ENCODE results near the gene CFB.
"Not testable (repeated sequence)": the region's sequence is repeated elsewhere in the genome, so short reads cannot be mapped to it uniquely, and the experiment has no call there.

Gene CFB

GRCh38 chr6:31915351-31915750 lies 30.5 kb upstream of the CFB start:
- no peak for DNase-seq

- DNase-seq, result no peak
Measured at GRCh38 chr6:31915756-31916155, 30.1 kb upstream of the CFB start.

DNA sequence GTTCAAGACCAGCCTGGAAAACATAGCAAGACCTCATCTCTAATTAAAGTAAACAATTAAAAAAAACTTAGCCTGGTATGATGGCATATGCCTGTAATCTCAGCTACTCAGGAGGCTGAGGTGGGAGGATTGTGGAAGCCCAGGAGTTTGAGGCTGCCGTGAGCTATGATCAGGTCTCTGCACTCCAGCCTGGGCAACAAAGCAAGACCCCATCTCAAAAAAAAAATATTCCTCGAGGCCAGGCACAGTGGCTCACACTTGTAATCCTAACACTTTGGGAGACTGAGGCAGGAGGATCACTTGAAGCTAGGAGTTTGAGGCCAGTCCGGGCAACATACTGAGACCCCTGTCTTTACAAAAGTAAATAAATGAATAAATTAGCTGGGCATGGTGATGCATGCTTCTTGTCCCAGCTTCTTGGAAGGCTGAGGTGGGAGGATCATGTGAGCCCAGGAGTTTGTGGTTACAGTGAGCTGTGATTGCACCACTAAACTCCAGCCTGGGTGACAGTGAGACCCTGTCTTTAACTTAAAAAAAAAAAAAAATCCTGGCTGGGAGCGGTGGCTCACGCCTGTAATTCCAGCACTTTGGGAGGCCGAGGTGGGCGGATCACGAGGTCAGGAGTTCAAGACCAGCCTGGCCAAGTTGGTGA lies 27.7 kb upstream of the CFB start:
- DNase-seq, result no peak

DNA sequence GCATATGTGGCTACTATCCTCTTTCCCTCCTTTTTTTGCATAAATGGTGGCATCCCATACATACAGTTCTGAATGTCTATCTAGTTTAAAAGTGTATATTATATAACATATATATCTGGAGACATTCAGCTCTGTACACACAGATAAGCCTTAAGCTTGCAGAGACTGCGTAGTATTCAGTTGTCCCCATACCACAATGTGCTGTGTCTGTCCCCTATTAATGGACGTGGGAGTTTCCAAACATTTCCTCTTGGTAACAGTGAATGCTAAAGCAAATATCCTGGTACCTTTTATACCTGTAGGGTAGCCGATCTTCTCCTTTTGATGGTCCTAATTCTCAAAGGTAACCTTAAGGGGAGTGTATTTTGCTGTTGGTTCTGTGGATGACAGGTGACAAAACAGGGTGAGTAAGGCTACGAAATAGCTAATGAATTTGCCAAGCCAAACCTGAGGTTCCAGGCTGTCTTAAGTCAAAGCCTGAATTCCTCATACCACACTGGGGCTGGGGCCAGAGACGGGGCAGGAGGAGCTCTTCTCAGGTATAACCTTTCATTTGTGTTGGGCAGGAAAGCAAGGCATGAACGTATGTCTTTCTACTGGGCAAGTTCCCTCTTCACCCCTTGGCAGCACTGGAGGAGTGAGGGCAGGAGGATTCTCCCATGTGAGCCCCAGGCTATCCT lies 26.1 kb upstream of the CFB start:
- DNase-seq, result no peak

- DNase-seq, result no peak
Measured at GRCh38 chr6:31920811-31921210, 25.1 kb upstream of the CFB start.

GRCh38 chr6:31922942-31923341 lies 23.0 kb upstream of the CFB start:
- DNase-seq, result peak; percentile 13

DNA sequence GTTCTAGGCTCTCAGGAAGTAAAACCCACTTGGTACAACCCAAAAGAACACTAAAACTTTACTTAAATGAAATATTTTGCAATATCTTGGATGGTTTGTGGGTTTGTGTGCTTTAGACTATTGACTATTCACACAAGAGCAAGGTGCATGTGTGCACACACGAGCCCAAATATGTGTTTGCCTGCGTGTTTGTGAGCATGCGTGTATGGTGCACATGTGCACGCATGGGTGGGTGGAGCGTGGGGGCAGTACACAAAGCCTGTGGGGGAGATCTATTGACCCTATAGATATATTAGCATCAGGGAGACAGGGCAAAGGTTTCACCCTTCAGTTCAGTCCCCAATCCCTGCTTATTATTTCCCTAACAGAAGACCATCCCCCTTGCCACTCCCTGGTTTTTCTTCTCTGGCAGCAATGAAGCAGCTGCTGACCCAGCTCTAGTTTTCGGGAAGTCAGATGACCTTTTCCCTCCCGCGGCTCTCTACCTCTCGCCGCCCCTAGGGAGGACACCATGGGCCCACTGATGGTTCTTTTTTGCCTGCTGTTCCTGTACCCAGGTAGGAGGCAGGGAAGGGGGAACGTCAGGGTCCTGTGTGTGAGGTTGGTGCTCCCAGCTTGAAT lies 18.5 kb upstream of the CFB start, which contains the start of gene C2:
Gene C2 (plus strand): TSS at position 476 of the 621 bp plus-strand sequence. CDS start 36 bp downstream, at position 512.
- no peak for DNase-seq

GRCh38 chr6:31927863-31928671 lies 17.8 kb upstream of the CFB start:
- DNase-seq, result no peak

DNA sequence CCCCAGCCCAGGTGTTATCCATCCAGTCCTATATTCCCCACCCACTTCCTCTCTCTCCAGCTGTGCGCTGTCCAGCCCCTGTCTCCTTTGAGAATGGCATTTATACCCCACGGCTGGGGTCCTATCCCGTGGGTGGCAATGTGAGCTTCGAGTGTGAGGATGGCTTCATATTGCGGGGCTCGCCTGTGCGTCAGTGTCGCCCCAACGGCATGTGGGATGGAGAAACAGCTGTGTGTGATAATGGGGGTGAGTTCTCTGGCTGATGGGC lies 17.3 kb upstream of the CFB start:
- DNase-seq, result no peak

DNA sequence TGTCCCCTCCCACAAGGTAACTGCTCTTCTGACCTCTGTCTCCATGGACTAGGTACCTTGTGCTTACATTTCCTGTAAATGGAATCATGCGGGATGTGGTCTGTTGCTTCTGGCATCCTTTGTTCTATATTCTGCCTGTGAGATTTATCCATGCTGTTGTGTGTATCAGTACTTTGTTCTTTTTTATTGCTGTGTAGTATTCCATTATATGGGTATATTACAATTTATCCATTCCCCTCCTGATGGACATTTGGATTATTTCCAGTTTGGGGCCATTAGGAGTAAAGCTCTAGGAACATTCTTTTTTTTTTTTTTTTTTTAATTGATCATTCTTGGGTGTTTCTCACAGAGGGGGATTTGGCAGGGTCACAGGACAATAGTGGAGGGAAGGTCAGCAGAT lies 14.9 kb upstream of the CFB start:
- DNase-seq, result no peak

DNA sequence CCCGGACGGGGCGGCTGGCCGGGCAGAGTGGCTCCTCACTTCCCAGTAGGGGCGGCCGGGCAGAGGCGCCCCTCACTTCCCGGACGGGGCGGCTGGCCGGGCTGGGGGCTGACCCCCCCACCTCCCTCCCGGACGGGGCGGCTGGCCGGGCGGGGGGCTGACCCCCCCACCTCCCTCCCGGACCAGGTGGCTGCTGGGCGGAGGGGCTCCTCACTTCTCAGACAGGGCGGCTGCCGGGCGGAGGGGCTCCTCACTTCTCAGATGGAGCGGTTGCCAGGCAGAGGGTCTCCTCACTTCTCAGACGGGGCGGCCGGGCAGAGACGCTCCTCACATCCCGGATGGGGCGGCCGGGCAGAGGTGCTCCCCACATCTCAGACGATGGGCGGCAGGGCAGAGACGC lies 13.8 kb upstream of the CFB start:
- not testable (repeated sequence) for DNase-seq

DNA sequence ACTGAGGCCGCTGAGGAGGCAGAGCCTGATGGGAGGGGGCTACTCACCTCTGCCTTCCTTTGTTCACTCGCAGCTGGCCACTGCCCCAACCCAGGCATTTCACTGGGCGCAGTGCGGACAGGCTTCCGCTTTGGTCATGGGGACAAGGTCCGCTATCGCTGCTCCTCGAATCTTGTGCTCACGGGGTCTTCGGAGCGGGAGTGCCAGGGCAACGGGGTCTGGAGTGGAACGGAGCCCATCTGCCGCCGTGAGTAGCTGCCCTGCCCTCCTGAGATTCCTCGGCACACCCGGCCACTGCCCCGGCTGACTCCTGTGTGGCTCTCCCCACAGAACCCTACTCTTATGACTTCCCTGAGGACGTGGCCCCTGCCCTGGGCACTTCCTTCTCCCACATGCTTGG lies 12.4 kb upstream of the CFB start:
- DNase-seq, result no peak

- no peak for DNase-seq
Measured at GRCh38 chr6:31935021-31935420, 10.9 kb upstream of the CFB start.

DNA sequence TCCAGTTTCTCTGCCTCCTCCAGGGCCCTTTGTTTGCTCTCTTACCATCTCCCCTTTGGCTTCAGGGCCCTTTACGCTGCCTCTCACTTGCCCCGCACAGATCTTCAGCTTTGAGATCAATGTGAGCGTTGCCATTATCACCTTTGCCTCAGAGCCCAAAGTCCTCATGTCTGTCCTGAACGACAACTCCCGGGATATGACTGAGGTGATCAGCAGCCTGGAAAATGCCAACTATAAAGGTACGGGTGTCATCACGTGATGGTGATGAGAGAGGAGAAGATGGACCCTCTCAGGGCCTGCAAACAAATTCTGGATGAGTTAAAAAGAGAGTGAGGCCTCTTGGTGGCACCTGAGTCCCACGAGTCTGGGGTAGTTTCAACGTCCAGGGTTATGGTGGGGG lies 10.1 kb upstream of the CFB start:
- no peak for DNase-seq

DNA sequence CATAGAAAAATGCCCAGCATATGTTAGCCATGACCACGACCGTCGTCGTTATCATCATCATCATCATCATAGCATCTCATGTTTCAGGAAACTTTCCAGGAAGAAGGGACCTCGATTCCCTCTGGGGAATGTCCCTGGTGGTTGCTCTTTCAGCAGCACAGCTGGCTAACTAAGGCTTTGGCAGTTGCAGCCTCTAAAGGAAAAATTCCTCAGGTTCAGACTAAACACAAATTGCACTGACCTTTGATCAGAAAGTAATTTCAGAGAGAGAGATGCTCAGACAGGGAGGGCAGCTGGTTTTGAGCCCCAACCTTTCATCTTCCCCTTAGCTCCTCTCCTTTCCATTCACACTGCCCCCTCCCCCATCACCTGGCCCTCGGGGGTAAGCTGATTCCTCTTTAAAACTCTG lies 5.6 kb upstream of the CFB start:
- DNase-seq, result no peak

- no peak for DNase-seq
Measured at GRCh38 chr6:31943742-31944141, 2.2 kb upstream of the CFB start.

DNA sequence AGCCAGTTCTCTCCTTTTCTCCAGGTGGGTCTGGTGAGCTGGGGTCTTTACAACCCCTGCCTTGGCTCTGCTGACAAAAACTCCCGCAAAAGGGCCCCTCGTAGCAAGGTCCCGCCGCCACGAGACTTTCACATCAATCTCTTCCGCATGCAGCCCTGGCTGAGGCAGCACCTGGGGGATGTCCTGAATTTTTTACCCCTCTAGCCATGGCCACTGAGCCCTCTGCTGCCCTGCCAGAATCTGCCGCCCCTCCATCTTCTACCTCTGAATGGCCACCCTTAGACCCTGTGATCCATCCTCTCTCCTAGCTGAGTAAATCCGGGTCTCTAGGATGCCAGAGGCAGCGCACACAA lies 765 bp upstream of the CFB start:
- DNase-seq, result no peak

GRCh38 chr6:31946370-31946885 lies 533 bp downstream of the CFB start:
- no peak for DNase-seq

DNA sequence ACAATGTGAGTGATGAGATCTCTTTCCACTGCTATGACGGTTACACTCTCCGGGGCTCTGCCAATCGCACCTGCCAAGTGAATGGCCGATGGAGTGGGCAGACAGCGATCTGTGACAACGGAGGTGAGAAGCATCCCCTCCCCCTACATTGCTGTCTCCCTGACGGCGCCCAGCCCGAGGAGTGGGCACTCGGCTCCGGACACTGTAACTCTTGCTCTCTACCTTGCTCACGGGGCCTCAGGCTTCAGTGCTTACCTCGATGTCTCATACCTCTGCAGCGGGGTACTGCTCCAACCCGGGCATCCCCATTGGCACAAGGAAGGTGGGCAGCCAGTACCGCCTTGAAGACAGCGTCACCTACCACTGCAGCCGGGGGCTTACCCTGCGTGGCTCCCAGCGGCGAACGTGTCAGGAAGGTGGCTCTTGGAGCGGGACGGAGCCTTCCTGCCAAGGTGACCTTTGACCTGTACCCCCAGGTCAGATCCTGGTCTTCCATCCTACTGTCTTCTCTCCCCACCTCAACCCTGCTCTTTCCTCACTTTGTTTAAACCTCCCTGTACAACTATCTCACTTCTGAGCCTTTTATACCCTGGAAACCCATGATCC lies 1.3 kb downstream of the CFB start:
- DNase-seq, result no peak

DNA sequence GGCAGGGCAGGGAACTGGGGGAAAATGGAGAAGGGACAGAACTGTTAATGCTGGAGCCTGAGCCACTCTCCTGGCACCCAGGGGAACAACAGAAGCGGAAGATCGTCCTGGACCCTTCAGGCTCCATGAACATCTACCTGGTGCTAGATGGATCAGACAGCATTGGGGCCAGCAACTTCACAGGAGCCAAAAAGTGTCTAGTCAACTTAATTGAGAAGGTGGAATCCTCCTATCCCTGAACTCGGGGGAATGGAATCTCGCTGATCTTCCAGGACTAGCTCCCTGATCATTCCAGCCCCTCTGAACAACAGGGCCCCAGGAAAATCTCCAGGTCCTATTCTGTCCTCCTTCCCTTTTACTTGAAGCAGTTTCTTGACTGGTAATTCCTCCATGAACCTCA lies 2.0 kb downstream of the CFB start:
- no peak for DNase-seq

- no peak for DNase-seq
Measured at GRCh38 chr6:31948306-31948705, 2.4 kb downstream of the CFB start.

DNA sequence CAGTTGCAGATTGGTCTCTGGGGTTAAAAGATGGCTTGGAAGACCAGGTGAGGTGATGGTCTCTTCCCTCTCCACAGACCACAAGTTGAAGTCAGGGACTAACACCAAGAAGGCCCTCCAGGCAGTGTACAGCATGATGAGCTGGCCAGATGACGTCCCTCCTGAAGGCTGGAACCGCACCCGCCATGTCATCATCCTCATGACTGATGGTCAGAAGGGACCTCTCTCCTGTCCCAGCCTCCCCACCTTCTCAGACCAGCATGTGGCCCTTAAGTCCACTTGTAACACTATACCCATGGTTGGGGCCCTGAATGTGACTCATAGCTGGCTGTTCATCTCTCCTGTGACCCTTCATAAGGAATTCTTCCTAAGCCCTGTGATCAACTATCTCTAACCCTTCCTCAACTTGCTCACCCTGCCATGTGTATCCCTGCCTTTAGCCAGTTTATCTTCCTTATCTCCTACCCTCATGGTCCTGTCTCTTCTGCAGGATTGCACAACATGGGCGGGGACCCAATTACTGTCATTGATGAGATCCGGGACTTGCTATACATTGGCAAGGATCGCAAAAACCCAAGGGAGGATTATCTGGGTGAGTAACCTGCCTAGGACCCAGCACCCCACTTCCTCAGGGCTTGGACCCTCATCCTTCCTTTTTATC lies 3.0 kb downstream of the CFB start:
- DNase-seq, result no peak

All from NK-92 treated with Interleukin-12 subunit alpha and Interleukin-12 subunit beta, amount 100 ng/mL, for 24 hours (cell line).